Natural killer cell (primary cell): ENCODE measurements around the gene FOXN3. TPM values are rescaled to one million over a fixed set of nuclear protein-coding genes. Genes with fewer than 3 reads are reported as not detected.
"Not testable (repeated sequence)": the region's sequence is repeated elsewhere in the genome, so short reads cannot be mapped to it uniquely, and the experiment has no call there.

Source experiments
- ATAC-seq, 3 donors: fragments of 150-1000 bp in 2 of 3; fragments of 200-7000 bp in 1 of 3; cut with Tn5 transposase; 1 replicate in 1 of 3; 2 replicates in 2 of 3; pipeline ENCODE4 v1.10.0; 2021; ENCODE audit warnings: mild to moderate bottlenecking in 2 of 3, moderate library complexity in 2 of 3
- DNase-seq, 2 donors: peaks; one replicate each; pipeline versions ENCODE4 v3.0.0 to v3.0.0-alpha.2; 2013 to 2021; ENCODE audit warnings: mixed read lengths in 1 of 2
- H3K27ac ChIP-seq: one replicate; pipeline ENCODE4 v1.5.1; 2013; ENCODE audit warnings: mild to moderate bottlenecking, low read length
- H3K27me3 ChIP-seq: one replicate; pipeline ENCODE4 v1.6.1; 2013; ENCODE audit warnings: low read length; ENCODE audit not compliant: control insufficient read depth, insufficient read depth
- H3K36me3 ChIP-seq: one replicate; pipeline ENCODE4 v1.6.1; 2013; ENCODE audit warnings: low read length; ENCODE audit not compliant: control insufficient read depth, insufficient read depth
- H3K4me1 ChIP-seq: one replicate; pipeline ENCODE4 v1.6.1; 2013; ENCODE audit warnings: low read length; ENCODE audit not compliant: control insufficient read depth, insufficient read depth
- H3K4me3 ChIP-seq: one replicate; pipeline ENCODE4 v1.5.1; 2013; ENCODE audit warnings: low read length
- H3K9me3 ChIP-seq: one replicate; pipeline ENCODE4 v1.6.1; 2013; ENCODE audit warnings: low read length; ENCODE audit not compliant: control insufficient read depth, insufficient read depth
- H3K27ac Mint-ChIP-seq, 2 donors: one replicate each; pipeline ENCODE4 v1.8.0; 2022; ENCODE audit warnings: mild to moderate bottlenecking in 2 of 2, mixed read lengths in 2 of 2, moderate library complexity in 1 of 2
- H3K27me3 Mint-ChIP-seq, 2 donors: one replicate each; pipeline ENCODE4 v1.8.0; 2022; ENCODE audit warnings: low read depth in 2 of 2, mixed read lengths in 2 of 2
- H3K36me3 Mint-ChIP-seq: one replicate; pipeline ENCODE4 v1.8.0; 2022; ENCODE audit warnings: mixed read lengths
- H3K4me1 Mint-ChIP-seq, 2 donors: one replicate each; pipeline ENCODE4 v1.8.0; 2022; ENCODE audit warnings: mixed read lengths in 2 of 2
- H3K4me3 Mint-ChIP-seq: one replicate; pipeline ENCODE4 v1.8.0; 2022; ENCODE audit warnings: mild to moderate bottlenecking, moderate library complexity, mixed read lengths
- H3K9me3 Mint-ChIP-seq, 2 donors: one replicate each; pipeline ENCODE4 v1.8.0; 2022; ENCODE audit warnings: mixed read lengths in 2 of 2
- WGBS: methylation state at CpG from one replicate; pipeline ENCODE4 v1.1.7; 2013; ENCODE audit warnings: missing lambda C conversion rate; ENCODE audit not compliant: insufficient coverage; 5-methylcytosine and 5-hydroxymethylcytosine counted together
- intact Hi-C: fragments of 100-400 bp; cut with micrococcal nuclease; formaldehyde crosslinking; loops from one replicate; pipeline ENCODE4 v1.14.2; 2022
- total RNA-seq, 4 donors: library from RNA; stranded (reverse); fragments of 120-200 nt in 1 of 4; gene quantifications; one replicate each; pipeline versions ENCODE4 v1.2.3 to v1.2.4, GENCODE V29; 2013 to 2022
- TF ChIP-seq, protein P1 (sequence below): fragments of 200-600 bp; IDR thresholded peaks from one replicate; pipeline ENCODE4 v1.8.0; 2022; ENCODE audit warnings: antibody characterized with exemption

FOXN3 gene
- total RNA-seq, 3 donors from 2014 or later (not counting 1 experiment from before 2014, with no cell fraction given): 209 to 216 (median 209) TPM

DNA sequence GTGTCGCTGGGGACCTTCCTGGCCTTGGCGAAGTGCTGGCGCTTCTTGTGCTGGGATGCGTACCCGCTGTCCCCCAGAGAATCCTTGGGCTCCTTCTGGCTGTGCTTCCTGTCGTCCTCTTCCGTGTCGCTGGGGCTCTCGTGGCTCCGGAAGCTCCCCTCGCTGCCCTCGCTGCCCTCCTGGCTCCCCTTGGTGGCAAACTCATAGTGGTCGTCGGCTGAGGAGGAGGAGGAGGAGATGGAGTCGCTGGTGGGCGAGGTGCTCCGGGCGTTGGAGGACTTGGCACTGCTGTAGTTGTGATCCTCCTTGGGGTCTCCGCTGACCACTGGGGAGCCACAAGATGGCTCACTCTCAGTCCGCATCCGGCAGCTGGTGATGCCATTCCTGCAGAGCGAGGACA lies 254.4 kb downstream of the FOXN3 start:
- H3K4me1 Mint-ChIP-seq: peaks cover 31 to 40% of the 10 kb centered on the region in 2 donors
- WGBS: 98% methylated on average over 22 of the region's 22 CpGs
- no peak overlapping the region for H3K4me3 ChIP-seq
- H3K27ac Mint-ChIP-seq: no peak overlapping the region
- H3K4me3 Mint-ChIP-seq: no peak overlapping the region
- intact Hi-C loops: no loop called here
- TF ChIP-seq, protein P1, sequence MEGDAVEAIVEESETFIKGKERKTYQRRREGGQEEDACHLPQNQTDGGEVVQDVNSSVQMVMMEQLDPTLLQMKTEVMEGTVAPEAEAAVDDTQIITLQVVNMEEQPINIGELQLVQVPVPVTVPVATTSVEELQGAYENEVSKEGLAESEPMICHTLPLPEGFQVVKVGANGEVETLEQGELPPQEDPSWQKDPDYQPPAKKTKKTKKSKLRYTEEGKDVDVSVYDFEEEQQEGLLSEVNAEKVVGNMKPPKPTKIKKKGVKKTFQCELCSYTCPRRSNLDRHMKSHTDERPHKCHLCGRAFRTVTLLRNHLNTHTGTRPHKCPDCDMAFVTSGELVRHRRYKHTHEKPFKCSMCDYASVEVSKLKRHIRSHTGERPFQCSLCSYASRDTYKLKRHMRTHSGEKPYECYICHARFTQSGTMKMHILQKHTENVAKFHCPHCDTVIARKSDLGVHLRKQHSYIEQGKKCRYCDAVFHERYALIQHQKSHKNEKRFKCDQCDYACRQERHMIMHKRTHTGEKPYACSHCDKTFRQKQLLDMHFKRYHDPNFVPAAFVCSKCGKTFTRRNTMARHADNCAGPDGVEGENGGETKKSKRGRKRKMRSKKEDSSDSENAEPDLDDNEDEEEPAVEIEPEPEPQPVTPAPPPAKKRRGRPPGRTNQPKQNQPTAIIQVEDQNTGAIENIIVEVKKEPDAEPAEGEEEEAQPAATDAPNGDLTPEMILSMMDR: no peak
- H3K4me1 ChIP-seq: peaks cover 18% of the 10 kb centered on the region
- H3K9me3 ChIP-seq: no peaks in the 10 kb centered on the region
- peaks cover 21% of the 10 kb centered on the region for H3K36me3 ChIP-seq
- no peaks in the 10 kb centered on the region for H3K27me3 ChIP-seq
- H3K36me3 Mint-ChIP-seq: peaks cover 13% of the 10 kb centered on the region
- H3K27ac ChIP-seq: no peak overlapping the region
- H3K9me3 Mint-ChIP-seq: no peaks in the 10 kb centered on the region
- ATAC-seq (no peak), DNase-seq (no peak)
- H3K27me3 Mint-ChIP-seq: no peaks in the 10 kb centered on the region

DNA sequence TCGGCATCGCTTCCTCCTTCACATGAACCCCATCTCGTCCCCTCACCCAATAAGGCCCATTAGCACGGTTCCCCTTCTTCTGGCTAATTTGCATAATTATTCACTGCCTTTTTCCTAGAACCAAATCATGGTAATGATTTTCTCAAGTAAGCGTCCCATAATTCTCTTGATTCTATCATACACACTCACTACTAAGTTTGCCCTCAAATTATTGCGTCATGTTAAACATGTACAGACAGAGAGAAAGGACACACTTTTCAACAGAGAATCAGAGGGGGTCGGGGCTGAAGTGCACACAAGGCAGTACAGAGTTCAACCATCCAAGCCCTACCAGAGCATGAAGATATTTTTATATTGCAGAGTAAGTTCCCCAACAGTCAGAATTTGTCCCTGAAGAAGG lies 256.6 kb downstream of the FOXN3 start:
- ATAC-seq: no peak
- Histone ChIP-seq H3K9me3 (no peaks in the 10 kb centered on the region), H3K4me3 (no peak overlapping the region), H3K4me1 (peaks cover 17% of the 10 kb centered on the region), H3K27ac (no peak overlapping the region), H3K36me3 (peaks cover 21% of the 10 kb centered on the region), H3K27me3 (no peaks in the 10 kb centered on the region)
- intact Hi-C loops: no loop called here
- no peak for DNase-seq
- Mint-ChIP-seq H3K36me3 (peaks cover 23% of the 10 kb centered on the region), H3K4me3 (no peak overlapping the region), H3K4me1 (peaks cover 23 to 24% of the 10 kb centered on the region in 2 donors), H3K27me3 (no peaks in the 10 kb centered on the region), H3K27ac (peak overlapping the region; percentile 3 to 39), H3K9me3 (no peaks in the 10 kb centered on the region)
- TF ChIP-seq, protein P1: no peak
- WGBS: 94% methylated on average over 7 of the region's 7 CpGs

DNA sequence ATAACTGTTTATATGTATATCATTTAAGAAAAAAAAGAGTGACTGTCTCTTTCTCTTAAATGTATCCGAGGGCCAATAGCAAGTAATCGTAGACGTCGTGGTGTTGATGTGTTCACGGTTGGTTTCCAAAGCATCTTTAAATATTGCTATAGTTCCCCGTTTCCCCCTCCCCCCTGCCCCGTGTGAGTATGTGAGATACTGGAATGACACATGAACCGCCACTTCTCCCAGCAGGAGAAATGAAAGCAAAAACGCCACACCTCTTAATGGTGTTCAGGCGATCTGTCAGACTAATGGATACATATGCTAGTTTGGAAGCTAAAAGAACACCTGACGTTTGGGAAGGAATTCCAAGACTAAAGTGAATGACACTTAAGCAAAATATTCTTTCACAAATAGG lies 258.3 kb downstream of the FOXN3 start:
- Mint-ChIP-seq H3K4me1 (peaks cover 6% of the 10 kb centered on the region in 2 donors), H3K4me3 (no peak overlapping the region), H3K27ac (no peak overlapping the region)

DNA sequence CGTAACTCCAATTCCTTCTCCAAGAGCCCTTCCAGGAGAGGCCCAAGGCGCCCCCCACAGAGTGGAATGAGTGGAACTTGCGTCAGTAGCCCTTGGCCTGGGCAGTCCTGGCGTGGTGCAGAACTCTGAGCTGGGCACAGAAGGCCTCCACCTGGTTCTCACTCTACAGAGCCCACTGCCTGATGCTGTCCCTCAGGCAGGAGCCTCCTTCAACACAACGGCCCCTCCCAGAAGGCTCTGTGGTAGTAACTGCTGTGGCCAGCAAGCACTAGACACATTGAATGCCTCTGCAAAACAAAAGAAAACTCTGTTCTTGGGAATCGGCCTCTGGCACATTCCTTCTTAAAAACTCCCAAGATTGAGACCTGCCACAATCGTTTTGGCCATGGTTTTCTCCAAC lies 258.9 kb downstream of the FOXN3 start:
- peaks cover 23% of the 10 kb centered on the region for H3K36me3 Mint-ChIP-seq
- H3K27ac ChIP-seq, intact Hi-C loops, DNase-seq, H3K4me3 ChIP-seq, H3K4me1 Mint-ChIP-seq, H3K9me3 Mint-ChIP-seq, ATAC-seq, H3K27me3 Mint-ChIP-seq, H3K4me3 Mint-ChIP-seq, H3K27me3 ChIP-seq, H3K9me3 ChIP-seq, H3K27ac Mint-ChIP-seq, H3K4me1 ChIP-seq: not testable (repeated sequence)
- H3K36me3 ChIP-seq: peaks cover 22% of the 10 kb centered on the region
- WGBS: 94% methylated on average over 7 of the region's 7 CpGs

More for the DNA sequence above, 258.3 kb downstream of the FOXN3 start:
- Histone ChIP-seq H3K36me3 (peaks cover 24% of the 10 kb centered on the region), H3K4me1 (no peaks in the 10 kb centered on the region), H3K27ac (no peak overlapping the region), H3K4me3 (no peak overlapping the region), H3K27me3 (no peaks in the 10 kb centered on the region), H3K9me3 (no peaks in the 10 kb centered on the region)
- DNase-seq (no peak), ATAC-seq (no peak)
- WGBS: 94% methylated on average over 3 of the region's 11 CpGs
- intact Hi-C loops: no loop called here
- TF ChIP-seq, protein P1: no peak
- Mint-ChIP-seq H3K36me3 (peaks cover 23% of the 10 kb centered on the region), H3K9me3 (no peaks in the 10 kb centered on the region), H3K27me3 (no peaks in the 10 kb centered on the region)
